GM19099 (cell line): ENCODE results near the gene BICRA.
A peak's percentile ranks its signal among the peaks of the same experiment; 100 is the strongest.

Experiments used
- POLR2A ChIP-seq: IDR thresholded peaks from 3 replicates; pipeline ENCODE4 v1.6.1; 2011; ENCODE audit warnings: low read depth; ENCODE audit not compliant: insufficient read length; ENCODE audit errors: extremely low read depth

The BICRA gene

DNA sequence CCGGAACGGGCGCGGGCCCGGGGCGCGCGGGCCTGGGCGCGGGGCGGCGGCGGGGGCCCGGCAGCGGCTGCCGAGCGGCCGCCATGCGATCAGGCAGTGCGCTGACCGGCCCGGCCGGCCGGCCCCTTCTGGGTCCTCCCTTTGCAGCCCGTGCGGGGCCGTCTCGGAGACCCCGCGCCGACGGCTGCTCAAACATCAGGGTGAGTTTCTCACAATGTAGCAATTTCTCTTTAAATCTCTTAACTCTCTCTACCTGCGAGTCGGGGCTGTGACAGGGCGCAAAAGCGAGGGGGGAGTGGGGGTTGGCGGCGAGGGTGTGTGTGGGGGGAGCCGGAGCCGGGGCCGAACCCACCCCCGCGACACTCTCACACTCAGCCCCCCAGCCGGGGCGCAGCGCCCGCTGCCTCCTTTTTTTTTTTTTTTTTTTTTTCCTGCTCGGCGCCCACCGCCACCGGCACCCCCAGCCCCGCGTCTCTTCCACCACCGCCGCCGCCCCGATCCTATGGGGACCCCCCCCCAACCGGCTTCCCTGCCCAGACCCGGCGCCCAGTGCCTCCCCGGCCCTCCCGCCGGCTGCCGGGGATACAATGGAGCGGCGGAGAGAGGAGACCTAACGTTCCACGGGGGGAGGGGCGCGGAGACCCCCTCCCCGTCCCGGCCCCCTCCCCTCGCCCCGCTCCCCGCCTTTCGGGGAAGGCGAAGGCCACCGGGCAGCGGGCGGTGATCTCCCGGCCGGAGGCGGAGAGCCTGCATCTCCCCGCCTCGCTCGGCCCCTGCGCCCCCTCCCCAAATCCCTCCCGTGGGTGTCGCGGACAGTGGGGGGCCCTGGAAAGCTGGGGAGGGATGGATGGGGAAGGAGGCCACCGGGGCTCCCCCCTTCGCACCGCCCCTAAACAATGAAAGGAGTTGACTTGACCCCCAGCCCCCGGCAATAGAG is at the start of gene BICRA:
Gene BICRA, plus strand, starts transcription at position 166 of the 937 bp plus-strand sequence. CDS start 64,441 bp downstream, outside the sequence.
- peak; percentile 48 for TF ChIP-seq POLR2A

DNA sequence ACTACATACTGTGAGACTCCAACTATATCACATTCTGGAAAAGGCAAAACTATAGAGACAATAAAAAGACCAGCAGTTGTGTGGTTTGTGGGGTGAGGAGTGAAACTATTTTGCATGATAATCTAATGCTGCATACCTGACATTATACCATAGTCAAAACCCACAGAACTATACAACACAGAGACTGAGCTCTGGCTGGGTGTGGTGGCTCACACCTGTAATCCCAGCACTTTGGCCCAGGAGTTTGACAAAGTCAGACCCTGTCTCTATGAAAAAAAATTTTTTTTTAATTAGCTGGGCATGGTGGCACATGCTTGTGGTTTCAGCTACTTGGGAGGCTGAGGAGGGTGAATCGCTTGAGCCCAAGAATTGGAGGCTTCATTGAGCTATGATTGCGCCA is 47.9 kb upstream of the BICRA start:
- no peak for TF ChIP-seq POLR2A

DNA sequence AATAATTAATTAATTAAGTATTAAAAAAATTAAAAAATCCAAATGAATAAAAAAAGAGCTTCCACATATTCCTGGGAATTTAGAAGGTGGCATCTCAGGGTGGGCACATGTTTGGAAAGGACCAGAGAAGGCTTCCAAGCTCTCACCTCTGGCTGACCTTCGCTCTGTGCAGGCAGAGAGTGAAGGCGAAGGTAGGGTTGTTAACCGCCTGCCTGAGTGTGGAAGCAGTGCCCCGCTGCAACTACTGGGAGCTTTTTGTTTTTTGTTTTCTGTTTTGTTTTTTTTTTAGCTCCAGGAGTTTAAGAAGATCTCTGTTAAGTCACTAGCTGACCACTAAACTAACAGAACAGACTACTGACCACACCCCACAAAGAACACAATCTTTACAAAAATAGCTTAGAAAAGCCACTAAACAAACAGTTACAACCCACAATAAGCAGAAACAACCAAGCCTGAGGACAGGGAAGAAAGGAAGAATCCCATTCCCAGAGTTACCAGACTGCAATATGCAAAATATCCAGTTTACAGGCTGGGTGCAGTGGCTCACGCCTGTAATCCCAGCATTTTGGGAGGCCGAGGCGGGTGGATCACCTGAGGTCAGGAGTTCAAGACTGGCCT is 47.4 kb upstream of the BICRA start:
- no peak for TF ChIP-seq POLR2A

DNA sequence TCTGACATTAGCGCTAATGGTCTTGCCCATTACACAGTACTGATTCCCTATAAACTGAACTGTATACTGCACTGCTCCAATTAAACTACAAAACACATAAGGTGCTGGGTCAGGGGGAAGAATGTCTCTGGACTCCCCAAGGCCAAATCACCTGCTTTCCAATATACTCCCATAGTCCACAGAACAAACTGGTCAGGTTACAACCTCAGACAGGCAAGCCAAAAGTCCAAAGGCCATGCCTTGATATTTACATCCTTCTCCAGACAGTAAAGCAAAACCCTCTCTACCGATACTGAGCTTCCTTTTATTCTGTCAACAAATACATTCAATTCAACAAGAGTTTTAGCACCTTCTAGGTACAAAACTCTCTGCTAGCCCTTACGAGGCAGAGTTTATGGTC is 44.9 kb upstream of the BICRA start:
- TF ChIP-seq POLR2A = no peak

DNA sequence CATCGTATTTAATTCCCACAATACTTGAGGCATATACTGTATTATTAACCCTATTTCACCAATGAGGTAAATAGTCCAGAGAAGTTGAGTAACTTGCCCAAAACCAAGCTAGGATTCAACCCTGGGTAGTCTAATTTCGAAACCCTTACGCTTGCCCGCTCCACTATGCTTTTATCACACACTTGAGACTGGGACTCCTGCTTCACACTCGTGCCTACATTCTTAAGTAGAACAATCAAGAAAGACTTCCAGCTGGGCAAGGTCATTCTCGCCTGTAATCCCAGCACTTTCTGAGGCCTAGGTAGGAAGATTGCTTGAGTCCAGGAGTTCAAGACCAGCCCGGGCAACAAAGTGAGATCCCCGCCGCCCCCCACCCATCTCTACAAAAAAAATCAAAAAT is 39.6 kb upstream of the BICRA start:
- TF ChIP-seq POLR2A = no peak

DNA sequence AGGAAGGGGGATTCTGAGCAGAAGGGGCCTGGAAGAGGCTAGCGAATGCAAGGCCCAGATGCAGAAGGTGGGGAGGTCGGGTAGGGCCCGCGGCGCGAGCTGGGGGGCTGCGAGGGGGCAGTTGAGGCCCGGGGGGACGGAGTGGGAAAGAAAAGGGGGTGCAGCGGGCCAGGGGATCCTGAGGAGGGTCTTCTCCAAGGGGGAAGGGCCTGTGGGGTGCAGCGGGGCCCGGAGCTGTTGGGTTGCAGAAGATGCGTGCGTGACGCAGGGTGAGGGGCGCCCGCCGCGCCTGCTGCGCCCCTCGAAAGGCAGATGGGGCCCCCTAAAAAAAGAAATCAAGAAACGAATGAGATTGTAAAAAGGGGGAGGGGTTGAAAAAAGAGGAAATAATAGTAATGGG is 36.3 kb upstream of the BICRA start:
- TF ChIP-seq POLR2A = no peak

DNA sequence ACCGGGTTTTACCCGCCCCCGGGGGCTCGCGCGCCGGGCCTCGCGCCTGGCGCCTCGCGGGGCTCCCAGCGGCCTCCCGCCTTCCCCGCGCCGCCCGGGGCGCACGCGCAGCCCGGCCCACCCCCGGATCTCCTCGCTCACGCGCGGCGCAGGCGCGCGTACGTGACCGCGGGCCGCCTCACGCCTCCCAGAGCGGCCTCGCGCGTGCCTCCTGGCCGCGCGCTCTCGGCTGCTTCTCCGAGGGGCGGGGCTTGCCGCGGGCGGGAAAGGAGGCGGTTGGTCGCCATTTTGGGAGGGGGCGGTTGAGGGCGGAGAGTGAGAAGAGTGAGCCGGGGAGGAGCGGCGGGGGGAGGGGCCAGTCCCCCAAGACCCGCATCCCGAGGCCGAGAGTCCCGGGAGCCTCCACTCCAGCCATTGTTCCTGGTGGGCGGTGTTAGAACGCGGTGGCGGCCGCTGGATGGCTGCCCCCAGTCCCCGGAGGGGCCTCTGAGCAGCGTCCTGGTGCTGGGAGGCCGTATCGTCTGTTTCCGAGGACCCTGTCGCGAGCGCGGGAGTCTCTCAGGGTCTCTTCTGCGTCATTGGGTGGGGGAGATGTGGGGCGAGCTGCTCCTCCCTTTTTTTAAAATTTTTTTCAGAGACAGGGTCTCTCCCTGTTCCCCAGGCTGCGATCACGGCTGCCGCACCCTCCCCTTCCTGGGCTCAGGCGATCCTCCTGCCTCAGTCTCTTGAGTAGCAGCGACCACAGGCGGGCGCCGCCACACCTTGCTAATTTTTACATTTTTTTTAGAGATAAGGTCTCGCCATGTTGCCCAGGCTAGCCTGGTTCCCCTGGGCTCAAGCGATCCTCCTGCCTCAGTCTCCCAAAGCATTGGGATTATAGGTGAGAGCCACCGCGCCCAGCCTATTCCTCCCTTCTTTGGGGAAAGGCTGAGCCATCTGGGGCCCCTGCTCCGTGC is 35.6 kb upstream of the BICRA start, which contains the start of gene ZNF541:
Gene ZNF541, minus strand, starts transcription at position 78 of the 956 bp plus-strand sequence. CDS start 17,292 bp downstream, outside the sequence.
- TF ChIP-seq POLR2A = no peak

DNA sequence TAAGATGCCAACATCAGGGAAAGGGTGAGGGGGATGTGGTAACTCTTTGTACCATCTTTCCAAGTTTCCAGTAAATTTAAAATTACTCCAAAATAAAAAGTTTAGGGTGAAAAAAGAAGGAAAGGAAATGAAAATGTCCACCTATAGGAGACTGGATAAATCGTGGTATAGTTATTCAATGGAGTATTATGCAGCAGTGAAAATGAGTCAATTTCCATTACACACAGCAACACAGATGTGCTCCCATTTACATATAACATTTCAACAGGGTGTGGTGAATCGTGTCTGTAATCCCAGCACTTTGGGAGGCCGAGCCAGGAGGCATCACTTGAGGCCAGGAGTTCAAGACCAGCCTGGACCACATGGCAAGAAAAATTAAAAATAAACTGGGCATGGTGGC is 28.5 kb upstream of the BICRA start:
- TF ChIP-seq POLR2A = no peak

DNA sequence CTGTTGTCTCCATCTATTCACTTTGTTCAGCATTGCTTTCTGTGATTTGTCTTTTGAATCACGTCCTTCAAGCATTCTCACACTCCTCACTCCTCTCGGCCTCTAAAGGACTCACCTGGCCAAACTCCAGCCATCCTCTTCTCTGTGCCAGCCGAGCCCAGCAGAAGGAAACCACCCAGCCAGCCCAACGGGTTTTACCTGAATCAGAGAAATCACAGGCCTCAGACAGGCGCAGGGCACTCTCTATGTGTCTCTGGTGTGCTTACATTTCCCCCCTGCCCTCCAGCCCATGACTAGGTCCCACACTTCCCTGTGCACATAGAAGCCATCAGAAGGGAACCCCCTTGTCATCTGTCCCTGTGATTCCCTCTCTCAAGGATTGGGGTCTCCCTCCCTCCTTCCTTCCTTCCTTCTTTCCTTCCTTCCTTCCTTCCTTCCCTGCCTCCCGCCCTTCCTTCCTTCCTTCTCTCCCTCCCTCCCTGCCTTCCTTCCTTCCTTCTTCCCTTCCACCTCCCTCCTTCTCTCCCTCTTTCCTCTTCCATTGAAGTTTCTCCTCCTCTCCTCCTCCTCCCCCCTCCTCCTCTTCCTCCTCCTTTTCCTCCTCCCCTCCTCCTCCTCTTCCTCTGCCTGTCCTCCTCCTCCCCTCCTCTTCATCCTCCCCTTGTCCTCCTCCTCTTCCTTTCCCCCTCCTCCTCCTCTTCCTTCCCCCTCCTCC is 27.2 kb upstream of the BICRA start:
- no peak for TF ChIP-seq POLR2A

DNA sequence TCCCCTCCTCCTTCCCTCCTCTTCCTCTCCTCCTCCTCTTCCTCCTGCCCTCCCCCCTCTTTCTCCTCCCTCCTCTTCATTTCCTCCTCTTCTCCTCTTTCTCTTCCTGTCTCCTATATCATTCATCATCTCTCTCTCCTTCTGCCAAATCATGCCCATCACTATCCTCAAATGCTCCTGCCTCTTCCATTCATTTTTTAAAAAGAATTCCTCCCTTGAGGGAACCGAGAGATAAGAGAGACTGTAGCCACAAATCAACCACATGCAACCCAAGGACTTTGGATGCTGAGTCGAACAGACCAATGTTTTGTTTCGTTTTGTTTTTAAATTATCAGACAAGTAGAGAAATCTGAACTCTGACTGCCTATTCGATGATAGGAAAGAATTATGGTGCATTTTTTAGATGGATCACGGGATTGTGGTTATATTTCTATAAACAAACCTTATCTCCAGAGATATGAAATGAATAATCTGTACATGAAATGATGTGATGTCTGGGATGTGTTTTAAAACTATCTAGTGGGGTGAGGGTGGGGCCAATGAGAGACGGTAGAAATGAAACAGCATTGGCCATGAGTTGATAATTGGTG is 26.5 kb upstream of the BICRA start:
- TF ChIP-seq POLR2A = no peak

DNA sequence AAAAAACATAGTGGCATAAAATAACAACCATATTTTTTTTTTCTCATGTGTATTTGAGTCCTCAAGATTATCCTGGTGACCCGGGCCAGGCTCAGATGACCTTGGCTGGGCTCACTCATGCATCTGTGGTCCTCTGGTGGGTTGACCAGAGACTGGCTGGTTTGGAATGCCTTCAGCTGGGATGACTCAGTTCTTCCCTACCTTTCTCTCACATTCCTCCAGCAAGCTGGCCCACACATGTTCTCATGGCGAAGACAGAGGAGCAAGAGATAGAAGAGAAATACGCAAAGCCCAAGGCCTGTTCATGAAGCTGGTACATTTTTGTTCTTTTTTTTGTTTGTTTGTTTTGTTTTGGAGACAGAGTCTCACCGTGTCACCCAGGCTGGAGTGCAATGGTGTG is 21.6 kb upstream of the BICRA start:
- no peak for TF ChIP-seq POLR2A

DNA sequence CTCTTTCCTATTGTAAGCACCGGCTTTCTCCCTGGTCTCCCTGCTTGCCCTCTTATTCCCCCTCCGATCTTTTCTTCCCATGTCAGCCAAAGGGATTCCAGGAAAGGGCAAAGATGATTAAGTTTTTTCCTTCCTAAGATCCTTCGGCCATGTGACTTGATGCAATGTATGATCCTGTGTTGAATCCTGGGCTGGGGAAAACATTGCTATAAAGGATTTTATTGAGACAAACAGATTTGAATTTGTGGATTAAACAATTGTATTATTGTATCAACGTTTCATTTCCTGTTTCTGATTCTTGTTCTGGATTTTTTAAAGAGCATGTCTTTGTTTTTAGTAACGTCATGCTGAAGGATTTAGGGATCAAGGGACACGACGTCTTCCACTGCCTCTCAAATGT is 19.1 kb upstream of the BICRA start:
- TF ChIP-seq POLR2A = no peak

DNA sequence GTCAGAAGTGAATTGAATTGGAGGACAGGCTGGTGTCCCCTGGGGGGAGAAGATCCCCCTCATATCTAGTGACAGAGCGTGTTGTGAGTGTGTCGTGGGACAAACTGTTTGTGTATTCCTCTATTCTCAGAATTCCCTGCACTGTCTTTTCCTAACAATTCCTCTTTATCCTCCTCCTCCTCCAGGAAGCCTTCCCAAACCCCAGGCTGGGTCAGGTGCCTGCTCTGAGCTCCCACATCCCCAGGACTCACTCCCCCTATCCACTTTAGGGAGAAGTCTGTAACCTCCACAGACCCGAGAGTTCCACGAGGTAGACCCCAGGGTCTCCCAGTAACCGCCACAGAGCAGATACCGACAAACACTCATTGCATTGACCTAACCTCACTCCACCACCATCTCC is 15.1 kb upstream of the BICRA start:
- TF ChIP-seq POLR2A = no peak

DNA sequence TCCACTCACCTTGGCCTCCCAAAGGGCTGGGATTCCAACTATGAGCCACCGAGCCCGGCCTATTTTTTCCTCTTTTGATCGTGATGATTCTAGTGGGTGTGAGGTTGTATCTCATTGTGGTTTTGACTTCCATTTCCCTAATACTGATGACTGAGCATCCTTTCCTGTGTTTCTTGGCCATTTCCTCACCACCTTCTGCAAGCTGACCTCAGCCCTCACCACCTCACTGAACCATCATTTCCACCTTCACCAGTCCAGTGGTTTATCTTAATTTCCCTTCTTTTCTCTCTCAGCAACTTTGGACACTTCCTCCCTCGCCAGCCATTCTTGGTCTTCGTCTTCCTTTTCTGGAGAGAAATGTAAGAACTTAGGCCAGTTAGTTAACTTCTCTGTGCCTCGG is 13.0 kb upstream of the BICRA start:
- TF ChIP-seq POLR2A = no peak
